Muscle of arm (tissue), 12 donors: ENCODE results near the gene ARID1B. TPM values are rescaled to one million over a fixed set of nuclear protein-coding genes. Genes with fewer than 3 reads are reported as not detected.

ENCODE experiments used
- DNase-seq: peaks from one replicate; pipeline ENCODE4 v3.0.0-alpha.2; 2013
- polyA plus RNA-seq, 12 donors: library from polyadenylated mRNA; unstranded; fragments of 120-200 nt; gene quantifications; one replicate each; pipeline ENCODE4 v1.2.1, GENCODE V29; 2013; ENCODE audit not compliant: insufficient read length in 12 of 12

The ARID1B gene
- polyA plus RNA-seq, 12 donors, result 54.3 to 377 (median 68.6) TPM

DNA sequence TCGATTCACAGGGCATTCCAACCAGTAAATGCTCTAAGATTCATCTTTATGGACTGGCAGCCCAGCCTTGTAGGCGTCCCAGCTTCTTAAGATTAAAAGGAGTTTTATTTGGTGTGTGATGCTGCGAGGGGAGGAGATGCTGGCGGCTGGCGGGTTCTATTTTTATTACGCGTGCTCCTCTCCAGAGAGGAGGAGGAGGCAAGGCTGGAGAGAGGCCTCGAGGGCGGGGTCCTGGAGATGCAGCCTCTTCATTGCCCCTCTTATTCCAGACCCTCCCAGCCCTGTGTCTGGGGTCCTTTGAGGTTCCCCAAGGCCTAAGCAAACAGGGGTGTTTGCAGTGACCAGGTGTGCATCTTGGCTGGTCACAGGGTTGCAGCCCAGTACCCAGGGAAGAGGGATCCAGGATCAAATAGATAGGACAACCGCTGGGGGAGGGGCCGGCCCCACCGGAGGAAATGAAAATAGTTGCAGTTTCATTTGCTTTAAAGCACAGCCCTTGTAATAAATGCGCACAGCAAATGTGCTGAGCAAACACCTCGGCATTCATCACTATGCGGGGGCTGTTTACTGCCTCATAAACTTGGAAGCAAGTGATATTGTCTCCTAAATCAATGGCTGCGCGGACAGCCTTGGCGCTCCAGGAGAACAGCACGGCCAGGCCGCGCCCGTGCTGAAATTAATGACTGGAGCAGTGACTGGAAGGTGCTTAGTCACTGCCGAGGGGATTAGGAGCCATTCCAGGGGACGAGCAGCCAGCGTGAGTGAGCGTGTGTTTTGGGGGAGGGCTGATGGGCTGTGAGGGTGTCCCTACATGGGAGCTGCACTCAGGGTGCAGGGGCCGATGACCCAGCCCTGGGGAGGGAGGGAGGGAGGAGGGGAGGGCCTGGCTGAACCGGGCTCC is 463.1 kb downstream of the ARID1B start:
- peak; percentile 51 for DNase-seq

DNA sequence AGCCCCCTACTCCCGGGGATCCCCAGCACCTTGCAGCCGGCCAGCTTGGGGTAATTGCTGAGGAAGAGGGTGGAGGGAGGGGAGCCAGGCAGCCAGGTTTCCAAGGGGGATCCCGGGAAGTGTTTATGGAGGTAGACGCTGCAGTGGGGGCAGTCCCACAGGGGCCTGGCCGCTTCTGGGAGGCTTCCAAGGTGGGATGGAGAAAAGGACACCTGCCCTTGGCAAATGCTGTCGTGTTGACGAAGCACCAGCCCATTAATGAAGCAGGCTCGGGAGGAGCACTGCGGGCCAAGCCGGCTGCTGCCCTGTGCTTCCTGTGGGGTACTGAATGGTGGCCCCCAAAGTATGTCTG is 463.8 kb downstream of the ARID1B start:
- no peak for DNase-seq

DNA sequence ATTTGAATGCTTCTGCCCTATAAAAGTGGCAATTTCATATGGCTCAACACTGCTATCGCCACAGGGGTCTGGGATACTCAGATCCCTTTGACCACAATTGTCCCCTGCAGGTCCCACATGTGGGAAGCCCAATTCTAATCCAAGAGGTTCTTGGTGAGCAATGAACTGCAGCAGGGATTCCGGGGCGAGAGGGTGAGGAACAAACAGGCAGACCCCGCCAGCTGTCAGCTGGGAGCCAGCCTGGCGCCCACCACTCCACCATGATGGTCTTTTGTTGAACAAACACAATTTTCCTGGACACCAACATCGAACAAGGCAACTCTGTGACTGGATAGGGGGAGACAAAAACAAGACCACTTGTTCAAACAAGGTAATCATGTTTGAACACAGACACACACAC is 465.6 kb downstream of the ARID1B start:
- no peak for DNase-seq

DNA sequence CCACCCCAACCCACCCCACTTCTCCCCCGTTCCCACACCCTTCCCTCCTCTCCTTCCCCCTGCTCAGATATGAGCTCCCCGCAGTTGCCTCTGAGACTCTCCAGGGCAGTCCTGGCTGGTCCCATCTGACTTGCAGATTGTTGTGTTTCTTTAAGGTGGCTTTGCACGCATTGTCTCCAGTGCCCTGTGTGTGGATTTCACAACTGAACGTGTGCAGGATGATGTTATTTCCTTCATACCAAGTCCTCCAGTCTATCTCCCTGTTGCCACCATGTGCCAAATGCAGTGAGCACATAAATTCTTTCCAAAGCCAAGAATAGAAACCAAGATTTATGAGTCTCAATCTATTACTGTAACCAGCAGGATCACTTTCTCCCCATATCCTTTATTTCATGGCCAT is 467.0 kb downstream of the ARID1B start:
- DNase-seq, result no peak

DNA sequence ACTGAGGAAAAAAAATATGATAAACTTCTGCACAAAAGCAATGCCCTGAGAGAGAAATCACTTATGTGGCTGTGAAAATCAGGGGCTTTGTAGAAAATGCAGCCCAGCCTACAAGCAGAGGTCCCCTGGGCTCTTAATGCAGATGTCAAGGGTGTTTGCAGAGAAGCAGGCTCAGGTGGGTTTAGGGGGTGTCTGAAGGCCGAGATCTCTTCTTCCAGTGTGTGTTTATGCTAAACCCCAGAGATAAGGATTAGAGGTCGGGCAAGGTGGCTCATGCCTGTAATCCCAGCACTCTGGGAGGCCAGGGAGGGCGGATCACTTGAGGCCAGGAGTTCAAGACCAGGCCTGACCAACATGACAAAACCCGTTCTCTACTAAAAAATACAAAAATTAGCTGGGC is 467.6 kb downstream of the ARID1B start:
- DNase-seq, result no peak

DNA sequence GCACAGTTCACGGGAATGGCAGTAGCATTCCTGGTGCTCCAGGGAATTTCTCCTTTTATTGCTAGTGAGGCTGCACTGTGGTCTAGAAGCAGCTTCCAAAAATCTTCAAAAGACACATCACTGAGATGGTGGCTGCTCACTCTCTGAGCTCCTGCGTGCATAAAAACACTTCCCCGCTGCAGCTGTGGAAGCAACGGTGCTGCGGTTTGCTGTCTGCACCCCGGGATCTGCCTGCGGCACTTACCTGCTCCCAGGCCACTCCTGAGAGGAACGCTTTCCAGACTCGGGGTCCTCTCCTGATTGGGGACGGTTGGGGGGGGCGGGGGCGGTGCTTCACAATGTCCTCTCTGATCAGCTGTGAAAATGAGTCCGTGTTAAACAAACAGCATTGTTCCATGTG is 468.3 kb downstream of the ARID1B start:
- DNase-seq, result no peak

DNA sequence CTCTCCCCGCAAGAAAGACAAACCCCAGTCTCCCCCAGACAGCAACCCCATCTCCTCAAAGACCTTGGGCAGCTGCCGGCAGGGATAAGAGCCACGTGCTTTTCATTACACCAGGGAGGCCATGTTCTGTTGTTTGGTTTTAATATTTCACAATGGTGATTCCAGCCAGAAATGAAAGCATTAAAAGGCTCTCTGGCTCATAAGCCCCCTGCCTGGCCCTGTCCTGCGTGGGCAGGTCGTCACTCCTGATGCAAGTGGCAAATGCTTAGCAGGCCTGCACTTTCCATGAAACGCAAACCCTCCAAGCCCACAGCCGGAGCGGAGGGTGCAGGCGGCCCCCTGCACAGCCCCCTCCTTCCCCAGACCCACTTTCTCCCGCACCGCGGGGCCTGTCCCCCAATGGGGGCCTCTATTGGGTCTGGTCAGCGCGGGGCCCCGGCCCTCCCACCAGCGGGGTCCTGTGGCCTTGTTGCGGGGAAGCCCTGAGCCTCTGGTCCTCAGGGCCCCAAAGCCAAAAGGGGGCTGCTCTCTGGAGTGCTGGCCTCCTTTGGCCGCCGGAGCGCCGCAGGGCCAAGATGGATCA is 469.0 kb downstream of the ARID1B start:
- DNase-seq, result no peak

DNA sequence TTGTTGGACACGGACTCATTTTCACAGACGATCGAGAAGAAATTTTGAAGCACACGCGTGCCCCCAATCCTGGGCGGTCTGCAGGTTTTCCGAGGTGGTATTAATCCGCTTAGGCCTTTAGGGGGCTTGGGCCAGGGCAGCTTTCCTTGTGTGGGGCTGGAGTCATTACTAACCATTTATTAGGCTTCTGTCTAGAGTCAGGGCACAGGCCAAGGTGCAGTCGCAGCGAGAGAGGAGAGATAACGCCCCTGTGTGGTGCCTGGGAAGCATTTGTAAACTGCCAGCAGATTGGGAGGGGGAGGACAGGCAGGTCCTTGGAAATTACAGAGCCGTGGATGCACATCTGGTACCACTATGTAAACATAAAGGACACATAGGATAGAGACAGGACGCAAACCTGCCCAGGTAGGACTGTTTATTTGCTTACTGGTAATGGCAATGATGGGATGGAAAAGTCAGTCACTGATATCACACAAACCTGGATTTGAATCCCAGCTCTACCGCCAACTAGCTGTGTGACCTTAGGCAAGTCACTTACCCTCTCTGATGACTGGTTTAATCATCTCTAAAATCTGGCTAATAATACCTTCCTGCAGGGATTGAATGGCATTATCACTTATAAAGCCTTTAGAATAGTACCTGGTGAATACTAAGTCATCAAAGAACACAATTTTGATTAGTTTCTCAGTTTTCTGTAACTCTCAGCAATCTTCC is 469.8 kb downstream of the ARID1B start:
- no peak for DNase-seq

DNA sequence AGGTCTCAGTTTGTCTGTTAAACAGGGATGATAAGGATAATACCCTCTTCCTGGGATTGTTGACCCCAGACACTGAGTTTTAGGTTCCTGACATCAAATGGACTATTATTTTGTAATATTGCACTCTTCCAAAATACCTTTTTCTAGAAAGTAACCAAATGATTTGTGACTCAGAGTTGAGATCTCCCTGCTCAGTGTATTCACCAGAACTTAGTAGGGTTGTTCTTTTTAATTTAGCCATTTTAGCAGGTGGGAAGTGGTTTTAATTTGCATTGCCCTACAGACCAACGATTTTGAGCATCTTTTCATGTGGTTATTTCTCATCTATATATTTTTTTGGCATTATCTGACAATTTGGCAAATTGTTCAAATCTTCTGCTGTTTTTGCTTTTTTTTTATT is 471.1 kb downstream of the ARID1B start:
- DNase-seq, result no peak

DNA sequence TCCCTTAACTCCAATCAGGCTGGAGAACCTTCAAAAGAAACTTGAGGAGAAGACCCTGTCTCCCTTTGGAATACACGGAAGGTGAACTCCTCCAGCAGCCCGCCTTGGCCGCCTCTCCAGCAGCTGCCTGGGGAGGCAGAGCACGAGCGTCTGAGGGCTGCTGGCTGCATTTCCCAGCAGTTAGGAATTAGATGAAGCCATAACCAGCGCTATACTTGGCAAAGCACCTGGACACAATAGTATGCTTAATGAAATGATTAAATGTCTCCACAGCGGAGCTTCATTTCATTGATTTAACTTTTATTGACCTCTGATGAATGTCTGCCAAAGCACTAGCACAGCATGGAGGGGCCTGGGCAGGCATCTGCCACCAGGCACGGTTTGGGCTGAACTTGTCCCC is 472.6 kb downstream of the ARID1B start:
- DNase-seq, result no peak

DNA sequence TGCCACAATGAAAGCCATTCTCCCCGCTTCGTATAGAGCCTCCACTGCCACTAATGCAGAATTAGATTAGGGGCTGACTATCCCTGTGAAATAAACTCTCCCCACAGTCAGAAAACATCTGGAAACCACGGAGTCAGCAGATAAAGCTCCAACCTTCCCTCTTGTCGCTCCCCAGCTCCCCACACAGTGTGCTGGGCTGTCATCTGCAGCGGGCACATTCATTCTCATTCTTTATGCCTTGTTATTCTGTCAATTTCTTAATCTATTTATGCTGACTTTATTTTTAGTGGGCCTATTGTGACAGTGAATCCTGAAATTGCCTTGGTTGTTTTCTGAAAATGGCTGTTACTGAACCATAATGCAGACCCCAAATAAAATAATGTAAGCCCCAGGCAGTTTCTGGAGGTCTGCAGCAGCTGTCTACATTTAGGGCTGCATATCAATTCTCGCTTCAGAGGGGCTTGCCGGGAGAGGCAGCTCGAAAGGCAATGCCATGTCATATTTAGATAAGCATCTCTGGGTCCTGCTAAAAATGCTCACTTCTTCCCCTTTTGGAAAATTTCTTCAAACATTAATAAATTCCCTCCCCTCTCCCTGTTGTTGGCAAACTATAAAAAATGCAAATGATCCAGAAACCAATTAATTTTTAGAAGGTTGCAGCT is 474.5 kb downstream of the ARID1B start:
- DNase-seq, result no peak

DNA sequence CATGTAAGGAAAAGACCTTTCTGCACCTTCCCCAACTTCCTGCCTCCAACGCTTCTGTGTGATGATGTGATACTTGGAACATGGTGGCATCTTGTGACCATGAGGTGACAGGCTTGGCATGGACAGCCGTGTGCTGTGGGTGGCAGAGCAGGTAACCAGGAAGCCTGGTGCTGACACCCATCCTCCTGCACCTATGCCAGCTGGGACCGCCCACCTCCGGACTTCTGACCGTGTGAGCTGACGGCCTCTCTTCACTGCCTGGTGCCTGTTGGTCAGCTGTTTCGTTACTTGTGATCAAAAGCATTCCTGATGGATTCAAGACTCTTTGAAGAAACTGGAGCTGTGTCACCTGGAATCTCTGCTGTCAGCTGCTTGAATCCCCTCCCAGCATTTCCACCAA is 475.8 kb downstream of the ARID1B start:
- no peak for DNase-seq

DNA sequence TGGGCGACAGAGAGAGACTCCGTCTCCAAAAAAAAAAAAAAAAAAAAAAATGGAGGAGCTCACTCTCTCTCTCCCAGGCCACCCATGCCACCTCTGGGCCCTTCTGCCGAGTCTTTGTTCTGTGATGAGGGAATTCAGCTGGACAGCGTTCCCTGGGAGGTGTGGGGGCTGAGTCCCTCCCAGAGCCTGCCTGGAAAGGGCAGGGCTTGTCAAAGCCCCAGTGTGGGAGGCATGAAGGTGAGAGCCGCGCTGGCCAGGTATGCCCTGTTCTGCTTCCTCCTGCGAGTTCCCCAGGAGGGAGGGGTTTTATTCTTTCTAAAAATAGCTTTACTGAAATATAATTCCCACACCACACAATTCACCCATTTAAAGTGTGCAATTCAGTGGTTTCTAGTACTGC is 476.5 kb downstream of the ARID1B start:
- no peak for DNase-seq

DNA sequence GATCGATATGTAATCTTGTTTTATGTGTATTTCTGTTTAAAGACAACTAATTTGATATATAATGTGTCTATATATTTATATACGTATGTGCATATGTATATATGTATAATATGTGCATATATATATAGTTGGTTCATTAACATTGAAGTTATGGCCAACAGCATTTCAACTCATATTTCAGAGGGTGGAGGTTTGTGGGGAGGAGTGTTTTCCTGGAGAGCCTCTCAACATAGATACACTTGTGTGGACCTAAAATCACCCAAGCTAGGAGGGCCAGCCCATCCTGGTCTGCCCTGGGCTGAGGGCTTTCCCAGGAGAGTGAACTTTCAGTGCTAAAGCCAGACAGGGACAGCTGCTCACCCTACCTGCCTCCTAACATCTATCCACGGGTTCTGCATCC is 477.4 kb downstream of the ARID1B start:
- no peak for DNase-seq

DNA sequence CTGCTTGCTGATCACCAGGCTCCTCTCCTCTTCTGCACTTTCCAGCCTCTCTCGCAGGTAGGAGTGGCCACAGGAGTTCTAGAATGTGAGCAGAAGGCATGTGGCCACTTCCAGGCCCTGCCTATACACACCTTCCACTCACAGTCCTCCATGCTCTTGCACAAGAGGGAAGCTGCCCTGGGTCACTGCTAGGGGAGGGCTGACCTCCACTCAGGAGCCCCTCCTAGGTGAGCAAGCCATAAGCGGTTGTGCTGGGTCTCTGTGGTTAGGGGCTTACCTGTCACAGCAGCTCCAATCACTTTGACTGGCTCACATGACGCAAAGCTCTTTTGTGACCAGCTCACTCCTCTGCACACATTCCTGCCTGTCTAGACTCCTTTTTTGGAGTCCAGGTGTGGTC is 477.9 kb downstream of the ARID1B start:
- DNase-seq, result no peak

DNA sequence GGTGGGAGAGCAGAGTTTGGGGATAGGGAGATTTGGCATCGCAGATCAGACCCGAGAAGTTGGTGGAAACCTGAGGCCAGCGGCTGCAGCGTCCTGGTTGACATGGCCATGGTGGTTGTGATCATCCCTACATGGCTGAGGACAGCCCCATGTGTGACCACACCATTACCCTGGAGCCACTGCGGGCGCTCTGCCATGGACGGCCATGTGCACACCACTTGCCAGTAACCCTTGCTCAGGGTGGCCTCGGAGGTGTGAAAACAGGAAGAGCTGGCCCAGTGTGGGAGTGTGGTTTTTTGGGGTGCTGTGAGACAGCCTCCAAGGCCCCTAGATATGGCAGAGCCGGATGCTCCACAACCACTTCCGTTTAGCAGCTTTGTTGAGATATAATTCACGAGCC is 481.7 kb downstream of the ARID1B start:
- no peak for DNase-seq

DNA sequence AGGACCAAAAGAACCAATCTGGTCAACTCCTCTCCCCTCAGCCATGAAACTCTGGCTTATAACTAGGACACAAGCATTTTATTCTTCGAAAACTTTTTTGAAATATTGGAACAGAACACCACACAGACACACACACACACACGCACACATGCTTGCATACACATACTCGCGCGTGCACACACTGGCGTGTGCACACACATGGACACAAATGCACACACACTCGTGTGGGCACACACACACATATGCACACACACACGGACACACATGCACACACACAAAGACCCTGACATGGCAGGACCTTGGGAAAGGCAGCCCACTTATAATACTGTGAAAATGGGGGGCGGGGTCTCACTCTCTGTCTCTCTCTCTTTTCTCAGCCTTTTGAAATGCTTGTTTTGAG is 482.3 kb downstream of the ARID1B start:
- DNase-seq, result no peak
